H9 (cell line): ENCODE measurements around the gene DMRTC2. TPM values are rescaled to one million over a fixed set of nuclear protein-coding genes. Genes with fewer than 3 reads are reported as not detected.

Source experiments
- DNase-seq: peaks from one replicate; pipeline ENCODE4 v3.0.0-alpha.2; 2017
- H2AFZ ChIP-seq: one replicate; pipeline ENCODE4 v1.6.1; 2013; ENCODE audit warnings: mild to moderate bottlenecking, low read length, control low read depth, moderate library complexity
- H2AK5ac ChIP-seq: 2 replicates; pipeline ENCODE4 v1.6.1; 2013; ENCODE audit warnings: low read length, control low read depth, mixed read lengths; ENCODE audit not compliant: insufficient read length
- H2BK120ac ChIP-seq: one replicate; pipeline ENCODE4 v1.6.1; 2013; ENCODE audit warnings: low read depth, mild to moderate bottlenecking, low read length, control low read depth, inconsistent platforms; ENCODE audit not compliant: poor library complexity, severe bottlenecking
- H2BK12ac ChIP-seq: 2 replicates; pipeline ENCODE4 v1.6.1; 2013; ENCODE audit warnings: low read length, control low read depth, mixed read lengths, low read depth; ENCODE audit not compliant: insufficient read length
- H2BK15ac ChIP-seq: 2 replicates; pipeline ENCODE4 v1.6.1; 2013; ENCODE audit warnings: low read depth, low read length, control low read depth
- H2BK20ac ChIP-seq: one replicate; pipeline ENCODE4 v1.6.1; 2013; ENCODE audit warnings: low read depth, mild to moderate bottlenecking, low read length, control low read depth, inconsistent platforms; ENCODE audit not compliant: poor library complexity, severe bottlenecking
- H2BK5ac ChIP-seq: 2 replicates; pipeline ENCODE4 v1.6.1; 2013; ENCODE audit warnings: low read length, control low read depth, mixed read lengths; ENCODE audit not compliant: insufficient read length
- H3K14ac ChIP-seq: 2 replicates; pipeline ENCODE4 v1.6.1; 2013; ENCODE audit warnings: low read length, control low read depth; ENCODE audit not compliant: insufficient read depth
- H3K18ac ChIP-seq: 2 replicates; pipeline ENCODE4 v1.6.1; 2013; ENCODE audit warnings: low read depth, mild to moderate bottlenecking, mixed read lengths, low read length, control low read depth; ENCODE audit not compliant: insufficient read length
- H3K23ac ChIP-seq: 2 replicates; pipeline ENCODE4 v1.6.1; 2013; ENCODE audit warnings: low read length, control low read depth, mixed read lengths, low read depth; ENCODE audit not compliant: insufficient read length
- H3K23me2 ChIP-seq: 2 replicates; pipeline ENCODE4 v1.6.1; 2013; ENCODE audit warnings: low read depth, mild to moderate bottlenecking, mixed read lengths, low read length, control low read depth; ENCODE audit not compliant: insufficient read length, poor library complexity, severe bottlenecking
- H3K27ac ChIP-seq: 2 replicates; pipeline ENCODE4 v1.5.1; 2013; ENCODE audit warnings: low read length, control low read depth, mixed read lengths, low read depth; ENCODE audit not compliant: insufficient read length
- H3K27me3 ChIP-seq: 2 replicates; pipeline ENCODE4 v1.6.1; 2013; ENCODE audit warnings: low read length, control low read depth, inconsistent platforms; ENCODE audit not compliant: insufficient read depth
- H3K4ac ChIP-seq: 2 replicates; pipeline ENCODE4 v1.6.1; 2013; ENCODE audit warnings: low read depth, mild to moderate bottlenecking, control low read depth, inconsistent platforms, low read length, moderate library complexity
- H3K4me1 ChIP-seq: 2 replicates; pipeline ENCODE4 v1.6.1; 2013; ENCODE audit warnings: low read length, control low read depth, inconsistent platforms; ENCODE audit not compliant: insufficient read depth
- H3K4me2 ChIP-seq: 2 replicates; pipeline ENCODE4 v1.6.1; 2013; ENCODE audit warnings: low read length, control low read depth, mixed read lengths; ENCODE audit not compliant: insufficient read length, insufficient read depth
- H3K56ac ChIP-seq: 2 replicates; pipeline ENCODE4 v1.6.1; 2013; ENCODE audit warnings: low read depth, mild to moderate bottlenecking, mixed read lengths, low read length, control low read depth; ENCODE audit not compliant: insufficient read length
- H3K79me1 ChIP-seq: 2 replicates; pipeline ENCODE4 v1.6.1; 2013; ENCODE audit warnings: low read depth, mild to moderate bottlenecking, moderate library complexity, low read length, control low read depth, inconsistent platforms; ENCODE audit not compliant: insufficient read depth, poor library complexity, severe bottlenecking
- H3K79me2 ChIP-seq: 2 replicates; pipeline ENCODE4 v1.6.1; 2013; ENCODE audit warnings: low read length, control low read depth, inconsistent platforms; ENCODE audit not compliant: insufficient read depth
- H3K9ac ChIP-seq: 2 replicates; pipeline ENCODE4 v1.6.1; 2013; ENCODE audit warnings: low read length, control low read depth, mixed read lengths; ENCODE audit not compliant: insufficient read length; ENCODE audit errors: extremely low read depth
- H3K9me3 ChIP-seq: one replicate; pipeline ENCODE4 v1.6.1; 2013; ENCODE audit warnings: low read depth, low read length, inconsistent platforms; ENCODE audit not compliant: control insufficient read depth
- H3T11ph ChIP-seq: one replicate; pipeline ENCODE4 v1.6.1; 2013; ENCODE audit warnings: mild to moderate bottlenecking, low read length, control low read depth, inconsistent platforms
- H4K20me1 ChIP-seq: one replicate; pipeline ENCODE4 v1.6.1; 2013; ENCODE audit not compliant: control insufficient read depth, insufficient read length, insufficient read depth
- H4K5ac ChIP-seq: 2 replicates; pipeline ENCODE4 v1.6.1; 2013; ENCODE audit warnings: low read depth, mild to moderate bottlenecking, mixed read lengths, low read length, control low read depth; ENCODE audit not compliant: insufficient read length
- H4K8ac ChIP-seq: replicated peaks from 2 replicates; pipeline ENCODE4 v1.6.1; 2013; ENCODE audit warnings: low read length, control low read depth, mixed read lengths, low read depth; ENCODE audit not compliant: insufficient read length
- H4K91ac ChIP-seq: 2 replicates; pipeline ENCODE4 v1.6.1; 2013; ENCODE audit warnings: low read depth, mild to moderate bottlenecking, moderate library complexity, mixed read lengths, low read length, control low read depth; ENCODE audit not compliant: insufficient read length
- H3K27ac Mint-ChIP-seq, 3 experiments: 2 replicates in 2 of 3; 3 replicates in 1 of 3; pipeline ENCODE4 v1.8.0; 2020 to 2021; ENCODE audit warnings: mixed read lengths in 3 of 3, mild to moderate bottlenecking in 1 of 3, moderate library complexity in 1 of 3
- H3K27me3 Mint-ChIP-seq: 2 replicates; pipeline ENCODE4 v1.8.0; 2021; ENCODE audit warnings: low read depth, mild to moderate bottlenecking, moderate library complexity, mixed read lengths
- H3K36me3 Mint-ChIP-seq, 3 experiments: 2 replicates in 2 of 3; 3 replicates in 1 of 3; pipeline ENCODE4 v1.8.0; 2020 to 2021; ENCODE audit warnings: low read depth in 3 of 3, mixed read lengths in 3 of 3; ENCODE audit not compliant: insufficient read depth in 1 of 3
- H3K4me1 Mint-ChIP-seq, 2 experiments: 2 replicates each; pipeline ENCODE4 v1.8.0; 2020; ENCODE audit warnings: mixed read lengths in 2 of 2
- H3K4me3 Mint-ChIP-seq, 2 experiments: 2 replicates in 1 of 2; 3 replicates in 1 of 2; pipeline ENCODE4 v1.8.0; 2020 to 2021; ENCODE audit warnings: mild to moderate bottlenecking in 2 of 2, mixed read lengths in 2 of 2, moderate library complexity in 1 of 2
- H3K9me3 Mint-ChIP-seq, 2 experiments: 2 replicates in 1 of 2; 3 replicates in 1 of 2; pipeline ENCODE4 v1.8.0; 2020; ENCODE audit warnings: mild to moderate bottlenecking in 2 of 2, mixed read lengths in 2 of 2, moderate library complexity in 1 of 2
- WGBS: extraction: QIAGEN DNeasy Blood & Tissue Kit; methylation state at CpG from one replicate; pipeline ENCODE4 v1.1.7; 2013; ENCODE audit warnings: missing lambda C conversion rate, low lambda C conversion rate, mixed read lengths; ENCODE audit not compliant: insufficient read length; ENCODE audit errors: extremely low coverage; 5-methylcytosine and 5-hydroxymethylcytosine counted together
- total RNA-seq: library from RNA; stranded (reverse); gene quantifications from 2 replicates; pipeline ENCODE4 v1.2.1, GENCODE V29; 2021
- TF ChIP-seq, protein P1 (sequence below): fragments of 200-600 bp; sonication (generic); conservative IDR thresholded peaks from 3 replicates; pipeline ENCODE4 v1.8.0; 2021; ENCODE audit warnings: antibody characterized with exemption, mild to moderate bottlenecking

The DMRTC2 gene
- total RNA-seq, 1 experiment from 2014 or later: not detected

- no peak overlapping the region for H3T11ph ChIP-seq
- H3K79me1 ChIP-seq: no peaks in the 10 kb centered on the region
- H2BK5ac ChIP-seq: no peak overlapping the region
- no peaks in the 10 kb centered on the region for H4K20me1 ChIP-seq
- H3K9ac ChIP-seq: no peak overlapping the region
- H2BK15ac ChIP-seq: no peak overlapping the region
- no peak overlapping the region for H3K56ac ChIP-seq
- no peak for DNase-seq
- no peak overlapping the region for H4K91ac ChIP-seq
- Mint-ChIP-seq H3K27me3 (peaks cover 7% of the 10 kb centered on the region), H3K4me3 (no peak overlapping the region), H3K27ac (no peak overlapping the region), H3K36me3 (peaks cover 0 to 10% (median 0%) of the 10 kb centered on the region in 3 experiments; a peak in 2 of 7 replicates), H3K9me3 (peaks cover 11 to 79% of the 10 kb centered on the region in 2 experiments), H3K4me1 (no peaks in the 10 kb centered on the region)
- H3K4ac ChIP-seq: no peak overlapping the region
- H2BK20ac ChIP-seq: no peak overlapping the region
- no peak overlapping the region for H4K8ac ChIP-seq
- no peak overlapping the region for H3K18ac ChIP-seq
- H4K5ac ChIP-seq: no peak overlapping the region
- no peaks in the 10 kb centered on the region for H3K23me2 ChIP-seq
- no peaks in the 10 kb centered on the region for H3K79me2 ChIP-seq
- H3K4me2 ChIP-seq: no peak overlapping the region
- H3K9me3 ChIP-seq: no peaks in the 10 kb centered on the region
- H2AFZ ChIP-seq: no peak overlapping the region
- H3K27me3 ChIP-seq: no peaks in the 10 kb centered on the region
- no peak overlapping the region for H3K14ac ChIP-seq
- no peak overlapping the region for H3K23ac ChIP-seq
- WGBS: no CpG with 5 or more reads among the region's 9 CpGs
- no peak overlapping the region for H3K27ac ChIP-seq
- TF ChIP-seq, protein P1, sequence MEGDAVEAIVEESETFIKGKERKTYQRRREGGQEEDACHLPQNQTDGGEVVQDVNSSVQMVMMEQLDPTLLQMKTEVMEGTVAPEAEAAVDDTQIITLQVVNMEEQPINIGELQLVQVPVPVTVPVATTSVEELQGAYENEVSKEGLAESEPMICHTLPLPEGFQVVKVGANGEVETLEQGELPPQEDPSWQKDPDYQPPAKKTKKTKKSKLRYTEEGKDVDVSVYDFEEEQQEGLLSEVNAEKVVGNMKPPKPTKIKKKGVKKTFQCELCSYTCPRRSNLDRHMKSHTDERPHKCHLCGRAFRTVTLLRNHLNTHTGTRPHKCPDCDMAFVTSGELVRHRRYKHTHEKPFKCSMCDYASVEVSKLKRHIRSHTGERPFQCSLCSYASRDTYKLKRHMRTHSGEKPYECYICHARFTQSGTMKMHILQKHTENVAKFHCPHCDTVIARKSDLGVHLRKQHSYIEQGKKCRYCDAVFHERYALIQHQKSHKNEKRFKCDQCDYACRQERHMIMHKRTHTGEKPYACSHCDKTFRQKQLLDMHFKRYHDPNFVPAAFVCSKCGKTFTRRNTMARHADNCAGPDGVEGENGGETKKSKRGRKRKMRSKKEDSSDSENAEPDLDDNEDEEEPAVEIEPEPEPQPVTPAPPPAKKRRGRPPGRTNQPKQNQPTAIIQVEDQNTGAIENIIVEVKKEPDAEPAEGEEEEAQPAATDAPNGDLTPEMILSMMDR: no peak
- no peak overlapping the region for H2AK5ac ChIP-seq
- H2BK120ac ChIP-seq: no peak overlapping the region
- H3K4me1 ChIP-seq: no peaks in the 10 kb centered on the region
- no peak overlapping the region for H2BK12ac ChIP-seq
These were observed 45.3 kb upstream of the DMRTC2 start for GRCh38 chr19:41799444-41800000.
